GM21360 (cell line): ENCODE measurements around the gene B4GALT1.

Source experiments
- ATAC-seq: cut with Tn5 transposase; IDR thresholded peaks from one replicate; pipeline ENCODE4 v1.9.1; 2021; ENCODE audit warnings: mild to moderate bottlenecking, moderate library complexity; ENCODE audit not compliant: unreplicated experiment

The B4GALT1 gene, protein sequence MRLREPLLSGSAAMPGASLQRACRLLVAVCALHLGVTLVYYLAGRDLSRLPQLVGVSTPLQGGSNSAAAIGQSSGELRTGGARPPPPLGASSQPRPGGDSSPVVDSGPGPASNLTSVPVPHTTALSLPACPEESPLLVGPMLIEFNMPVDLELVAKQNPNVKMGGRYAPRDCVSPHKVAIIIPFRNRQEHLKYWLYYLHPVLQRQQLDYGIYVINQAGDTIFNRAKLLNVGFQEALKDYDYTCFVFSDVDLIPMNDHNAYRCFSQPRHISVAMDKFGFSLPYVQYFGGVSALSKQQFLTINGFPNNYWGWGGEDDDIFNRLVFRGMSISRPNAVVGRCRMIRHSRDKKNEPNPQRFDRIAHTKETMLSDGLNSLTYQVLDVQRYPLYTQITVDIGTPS

DNA sequence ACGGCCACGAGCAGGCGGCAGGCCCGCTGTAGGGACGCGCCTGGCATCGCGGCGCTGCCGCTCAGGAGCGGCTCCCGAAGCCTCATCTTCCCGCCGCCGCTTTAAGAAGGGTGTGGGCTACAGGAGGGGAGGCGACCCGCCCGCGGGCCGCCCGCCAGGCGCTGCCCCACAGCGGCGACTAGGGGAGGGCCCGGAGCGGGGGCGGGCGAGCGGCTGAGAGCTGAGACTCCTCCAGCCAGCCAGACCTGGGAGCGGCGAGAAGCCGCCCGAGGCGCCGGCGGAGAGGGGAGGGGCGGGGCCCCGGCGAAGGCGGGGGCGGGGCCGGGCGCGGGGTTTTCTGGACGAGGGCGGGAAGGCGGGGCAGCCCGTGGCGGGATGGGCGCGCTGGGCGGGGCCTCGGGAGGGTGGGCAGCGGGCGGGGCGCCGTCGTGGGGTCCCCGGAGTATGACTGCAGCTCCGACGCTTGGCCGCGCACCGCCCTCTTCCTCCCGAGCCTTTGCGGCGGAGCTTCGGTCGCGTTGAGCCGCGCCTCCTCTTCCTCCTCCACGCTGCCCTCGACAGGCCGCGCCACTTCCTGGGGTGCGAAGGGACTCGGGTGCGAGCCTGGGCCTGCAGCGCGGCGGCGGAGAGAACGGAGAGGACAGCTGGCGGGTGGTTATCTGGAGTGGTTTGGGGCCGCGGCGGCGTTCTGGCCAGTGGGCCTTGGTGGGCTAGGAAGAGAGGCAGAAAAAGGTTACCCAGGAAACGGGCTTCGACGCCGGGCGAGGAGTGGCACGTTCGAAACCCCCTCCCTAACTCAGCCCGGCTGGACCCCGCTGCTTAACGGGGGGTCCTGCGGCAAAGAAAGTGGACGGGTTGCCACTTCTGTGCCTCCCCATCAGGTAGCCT is at the start of gene B4GALT1:
Gene B4GALT1, minus strand, starts transcription at position 253 of the 888 bp plus-strand sequence. Its CDS starts 167 bp downstream, at position 86.
- ATAC-seq = peak; percentile 54

DNA sequence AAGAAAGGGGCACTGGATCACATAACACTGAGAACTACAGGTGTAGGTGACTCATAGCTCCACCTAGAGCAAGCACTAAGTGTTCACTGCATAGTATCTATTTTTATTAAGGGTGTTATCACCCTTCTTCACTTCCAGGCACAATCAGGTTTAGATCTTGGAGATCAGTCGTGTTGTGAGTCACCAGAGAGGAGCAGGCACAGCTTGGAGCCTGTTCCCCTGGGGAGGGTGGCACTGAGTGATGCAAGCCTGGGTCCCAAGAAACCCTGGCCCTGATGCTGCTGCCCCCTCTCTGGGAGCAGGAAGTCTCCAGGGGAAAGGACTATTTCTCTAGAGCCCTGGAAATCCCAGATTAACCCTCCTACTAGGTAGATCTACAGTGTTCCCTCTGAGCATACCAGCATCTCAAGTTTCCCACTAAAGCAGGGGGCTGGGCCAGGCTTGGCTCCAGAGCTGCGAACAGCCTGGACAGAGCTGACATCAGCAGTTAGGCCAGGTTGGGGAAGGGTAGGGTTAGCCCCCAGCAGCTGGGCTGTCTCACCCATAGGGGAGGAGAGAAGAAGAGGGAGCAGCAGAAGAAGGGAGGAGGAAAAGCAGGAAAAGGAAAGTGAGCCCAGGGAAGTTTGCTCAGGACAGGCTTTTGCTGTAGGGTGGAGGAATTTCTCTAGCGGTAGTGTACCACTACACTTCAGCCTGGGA is 44.7 kb upstream of the B4GALT1 start:
- ATAC-seq = no peak

DNA sequence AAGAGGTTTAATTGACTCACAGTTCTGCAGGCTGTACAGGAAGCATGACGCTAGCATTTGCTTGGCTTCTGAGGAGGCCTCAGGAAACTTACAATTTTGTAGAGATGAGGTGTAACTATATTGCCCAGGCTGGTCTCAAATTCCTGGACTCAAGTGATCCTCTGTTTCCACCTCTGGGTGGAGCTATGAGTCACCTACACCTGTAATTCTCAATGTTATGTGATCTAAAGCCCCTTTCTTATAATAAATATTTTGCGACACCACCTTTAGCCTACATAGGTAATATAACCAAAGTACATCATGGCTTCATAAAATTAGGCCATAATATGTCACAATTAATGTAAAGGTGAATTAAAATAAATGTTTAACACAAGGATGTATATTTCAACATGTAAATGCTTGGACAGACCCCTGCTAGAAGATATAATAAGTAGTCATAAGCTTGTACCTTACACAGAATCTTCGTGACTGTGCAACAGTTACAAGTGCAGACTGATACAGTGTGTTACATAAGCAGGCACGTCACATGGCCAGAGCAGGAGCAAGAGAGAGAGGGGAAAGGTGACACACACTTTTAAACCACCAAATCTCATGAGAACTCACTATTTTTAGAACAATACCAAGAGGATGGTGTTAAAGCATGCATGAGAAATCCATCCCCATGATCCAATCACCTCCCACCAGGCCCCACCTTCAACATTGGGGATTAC is 43.0 kb upstream of the B4GALT1 start:
- no peak for ATAC-seq

DNA sequence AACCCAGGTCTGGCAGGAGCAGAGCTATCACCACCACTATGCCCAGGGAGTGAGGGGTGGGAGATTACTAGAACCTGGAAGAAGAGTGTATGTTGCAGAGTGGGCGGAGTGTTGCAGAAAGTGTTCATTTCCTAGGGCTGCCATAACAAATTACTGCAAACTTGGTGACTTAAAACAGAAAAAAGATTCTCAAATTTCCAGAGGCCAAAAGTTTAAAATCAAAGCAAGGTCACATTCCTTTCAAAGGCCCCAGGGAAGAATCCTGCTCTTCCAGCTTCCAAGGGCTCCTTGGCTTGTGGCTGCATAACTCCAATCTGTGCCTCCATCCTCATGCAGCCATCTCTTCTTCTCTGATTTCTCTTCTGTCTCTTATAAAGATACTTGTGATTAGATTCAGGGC is 42.3 kb upstream of the B4GALT1 start:
- no peak for ATAC-seq

DNA sequence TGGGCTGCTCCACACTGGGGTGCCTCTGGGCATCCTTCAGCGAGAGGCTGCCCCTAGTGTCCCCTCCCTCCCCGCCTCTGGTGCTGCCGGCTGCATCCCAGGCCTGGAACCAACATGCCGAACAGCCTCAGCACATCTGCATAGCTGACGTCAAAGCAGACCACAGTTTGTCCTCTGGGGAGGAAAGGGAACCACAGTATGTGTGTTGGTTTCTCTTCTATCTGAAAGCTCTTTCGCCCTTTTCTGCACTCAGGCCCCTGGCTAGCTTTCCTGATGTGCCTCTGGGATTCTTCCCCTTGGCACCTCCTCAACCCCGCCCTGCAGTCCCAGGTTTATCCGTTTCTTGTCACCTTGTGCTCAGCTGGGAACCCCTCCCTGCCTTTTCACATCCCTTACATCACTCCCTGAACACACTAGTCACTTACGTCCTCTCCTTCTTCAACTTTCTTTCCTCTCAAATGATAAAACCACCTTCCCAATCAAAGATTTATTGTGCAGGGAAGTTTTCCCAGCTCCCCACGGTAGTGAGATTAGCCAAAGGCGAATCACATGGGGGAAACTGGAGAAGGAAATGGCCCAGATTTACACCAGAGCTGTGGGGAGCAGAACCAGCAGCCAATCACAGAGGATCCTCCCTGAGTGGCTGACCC is 35.5 kb upstream of the B4GALT1 start:
- ATAC-seq = peak; percentile 99

DNA sequence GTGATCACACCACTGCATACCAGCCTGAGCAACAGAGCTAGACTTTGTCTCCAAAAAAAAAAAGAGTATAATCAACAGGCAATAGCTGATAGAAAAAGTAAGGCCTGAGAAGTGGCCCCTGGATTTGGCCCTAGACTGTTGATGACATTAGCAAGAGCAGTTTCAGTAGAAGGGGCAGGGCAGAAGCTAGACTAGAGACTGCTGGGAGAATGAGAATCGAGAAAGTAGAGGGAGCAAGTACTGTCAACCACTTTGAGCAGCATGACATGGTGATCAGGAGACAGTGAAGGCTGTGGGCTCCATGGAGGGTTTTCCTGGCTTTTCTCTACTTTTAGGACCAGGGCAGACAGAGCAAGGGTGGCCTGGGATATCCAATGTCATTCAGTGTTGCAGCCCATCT is 34.9 kb upstream of the B4GALT1 start:
- peak; percentile 35 for ATAC-seq

DNA sequence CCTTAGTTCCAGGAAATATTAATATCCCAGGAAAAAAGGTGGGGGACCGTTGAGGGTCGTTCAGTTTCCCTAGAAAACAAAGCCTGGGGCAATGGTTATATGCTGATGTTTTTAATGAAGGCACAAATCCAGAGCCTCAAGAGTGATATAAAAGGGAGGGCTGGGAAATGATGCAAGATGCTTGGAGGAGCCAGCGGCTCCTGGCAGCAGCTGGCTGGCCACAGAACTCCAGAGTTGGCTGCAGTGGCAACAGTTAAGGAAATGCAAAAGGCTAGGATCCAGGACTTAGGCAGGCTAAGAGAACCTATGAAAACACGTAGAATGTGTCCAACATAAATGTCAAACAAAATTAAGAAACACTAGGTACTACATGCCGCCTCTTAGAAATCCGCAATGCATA is 31.0 kb upstream of the B4GALT1 start:
- ATAC-seq = no peak

DNA sequence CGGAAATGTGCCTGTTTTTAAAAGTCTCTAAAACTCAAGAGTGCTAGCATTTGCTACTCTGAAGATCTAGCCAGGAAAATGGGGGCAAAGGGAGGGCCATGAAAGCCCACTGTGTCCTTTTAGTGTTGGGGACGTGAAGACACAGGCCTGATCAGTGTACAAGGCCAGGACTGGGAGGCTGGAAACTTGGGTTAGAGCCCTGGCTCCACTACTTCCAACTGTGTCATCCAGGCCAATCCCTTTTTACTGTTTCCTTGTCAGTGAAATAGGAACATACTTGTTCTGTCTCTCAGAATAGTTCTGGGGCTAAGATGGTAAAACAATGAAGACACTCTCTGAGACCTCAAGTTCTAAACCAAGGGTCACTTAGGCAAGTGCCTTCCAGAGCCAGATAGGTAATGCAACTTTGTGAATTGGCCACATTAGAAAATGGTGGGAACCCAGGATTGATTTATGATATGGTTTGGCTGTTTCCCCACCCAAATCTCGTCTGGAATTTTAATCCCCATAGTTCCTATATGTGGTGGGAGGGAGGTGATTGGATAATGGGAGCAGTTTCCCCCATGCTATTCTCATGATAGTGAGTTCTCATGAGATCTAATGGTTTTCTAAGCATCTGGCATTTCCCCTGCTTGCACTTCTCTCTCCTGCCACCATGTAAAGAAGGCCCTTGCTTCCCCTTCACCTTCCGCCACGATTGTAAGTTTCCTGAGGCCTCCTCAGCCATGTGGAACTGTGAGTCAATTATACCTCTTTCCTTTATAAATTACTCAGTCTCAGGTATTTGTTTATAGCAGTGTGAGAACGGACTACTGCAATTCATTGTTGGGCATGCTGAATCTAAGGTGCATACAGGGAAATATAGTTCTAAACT is 30.4 kb upstream of the B4GALT1 start:
- ATAC-seq = no peak

DNA sequence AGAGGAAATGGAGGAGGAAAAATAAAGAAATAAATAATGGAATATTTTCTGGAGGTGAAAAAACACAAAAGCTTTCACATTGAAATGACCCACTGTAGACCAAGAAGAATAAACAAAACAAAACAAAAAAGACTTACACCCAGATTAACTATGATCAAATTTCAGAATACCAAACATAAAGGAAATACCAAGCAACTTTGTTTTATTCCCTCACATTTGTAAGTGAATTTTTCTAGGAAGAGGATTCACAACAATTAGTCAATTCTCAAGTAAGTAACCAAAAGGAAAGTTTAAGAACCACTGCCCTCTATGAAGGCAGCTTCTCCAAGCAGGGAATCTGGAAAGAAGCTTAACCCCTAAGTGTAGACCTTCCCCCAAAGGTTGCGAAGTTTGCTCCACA is 29.6 kb upstream of the B4GALT1 start:
- no peak for ATAC-seq

DNA sequence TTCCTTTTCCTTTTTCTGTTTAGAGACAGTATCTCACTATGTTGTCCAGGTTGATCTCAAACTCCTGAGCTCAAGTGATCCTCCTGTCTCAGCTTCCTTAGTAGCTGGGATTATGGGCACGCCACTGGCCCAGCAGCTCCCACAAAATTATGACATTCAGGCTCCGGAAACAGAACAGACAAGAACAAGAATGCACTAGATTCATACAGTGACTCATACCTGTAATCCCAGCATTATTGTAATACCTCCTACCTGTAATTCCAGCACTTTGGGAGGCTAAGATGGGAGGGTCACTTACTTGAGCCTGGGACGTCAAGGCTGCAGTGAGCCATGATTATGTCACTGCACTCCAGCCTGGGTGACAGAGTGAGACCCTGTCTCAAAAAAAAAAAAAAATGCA is 26.7 kb upstream of the B4GALT1 start:
- ATAC-seq = no peak

DNA sequence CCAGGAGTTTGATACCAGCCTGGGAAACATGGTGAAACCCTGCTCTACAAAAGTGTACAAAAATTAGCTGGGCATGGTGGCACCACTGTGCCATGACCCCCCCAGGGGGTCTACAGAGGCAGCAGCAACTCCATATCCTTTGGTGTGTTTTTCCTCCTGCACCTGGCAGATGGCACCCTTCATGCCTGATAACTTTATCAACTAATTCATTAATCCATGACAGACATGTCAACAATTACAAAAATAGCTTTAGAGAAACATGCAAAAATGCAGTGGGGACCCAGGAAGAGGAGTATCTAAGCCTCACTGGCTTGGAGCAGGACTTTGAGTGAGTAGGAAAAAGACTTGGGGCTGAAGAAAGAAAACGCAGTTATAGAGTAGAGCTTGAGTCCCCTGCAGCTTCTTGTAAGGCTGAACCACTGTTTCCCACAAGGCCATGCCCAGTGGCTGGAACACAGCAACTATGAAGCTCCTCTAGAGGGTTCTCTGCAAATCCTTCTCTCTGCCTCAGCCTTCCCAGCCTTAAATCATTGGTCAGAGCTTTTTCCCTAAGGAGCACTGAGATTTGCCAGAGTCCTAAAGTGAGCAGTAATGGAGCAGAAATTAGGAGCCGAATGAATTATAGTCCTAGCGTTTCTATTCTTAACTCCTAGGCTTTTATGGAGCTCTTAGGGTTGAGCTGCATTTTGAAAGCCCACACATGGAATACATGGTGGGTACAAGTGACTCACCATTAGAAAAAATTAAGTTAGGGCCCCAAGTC is 25.5 kb upstream of the B4GALT1 start:
- ATAC-seq = no peak

DNA sequence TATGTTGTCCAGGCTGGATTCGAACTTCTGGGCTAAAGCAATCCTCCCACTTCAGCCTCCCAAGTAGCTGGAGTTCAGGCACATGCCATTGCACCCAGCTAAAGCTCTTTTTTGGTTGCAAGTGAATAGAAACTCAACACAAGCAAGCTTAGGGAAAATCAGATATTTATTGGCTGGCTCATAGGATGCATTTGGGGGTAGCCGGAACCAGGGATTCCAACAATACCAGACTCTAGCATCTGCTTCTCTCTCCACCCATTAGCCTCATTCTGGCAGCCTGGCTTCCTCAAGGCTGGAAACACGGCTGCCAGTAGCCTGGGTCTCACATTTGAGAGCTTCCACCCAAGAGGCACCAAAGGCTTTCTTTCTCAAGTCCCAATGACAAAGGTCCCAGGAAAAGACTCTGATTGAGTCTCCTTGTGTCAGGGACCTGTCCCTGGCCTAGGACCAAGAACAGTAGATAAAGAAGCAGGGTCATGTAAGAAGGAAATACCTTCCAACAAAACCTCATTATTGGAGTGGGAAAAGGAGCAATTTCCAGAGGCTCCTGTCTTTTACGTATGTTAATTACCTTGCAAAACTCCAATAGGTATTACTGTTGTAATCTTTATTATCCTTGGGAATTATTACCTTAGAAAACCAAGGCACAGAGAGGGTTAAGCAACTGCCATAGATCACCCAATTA is 23.0 kb upstream of the B4GALT1 start:
- ATAC-seq = no peak

DNA sequence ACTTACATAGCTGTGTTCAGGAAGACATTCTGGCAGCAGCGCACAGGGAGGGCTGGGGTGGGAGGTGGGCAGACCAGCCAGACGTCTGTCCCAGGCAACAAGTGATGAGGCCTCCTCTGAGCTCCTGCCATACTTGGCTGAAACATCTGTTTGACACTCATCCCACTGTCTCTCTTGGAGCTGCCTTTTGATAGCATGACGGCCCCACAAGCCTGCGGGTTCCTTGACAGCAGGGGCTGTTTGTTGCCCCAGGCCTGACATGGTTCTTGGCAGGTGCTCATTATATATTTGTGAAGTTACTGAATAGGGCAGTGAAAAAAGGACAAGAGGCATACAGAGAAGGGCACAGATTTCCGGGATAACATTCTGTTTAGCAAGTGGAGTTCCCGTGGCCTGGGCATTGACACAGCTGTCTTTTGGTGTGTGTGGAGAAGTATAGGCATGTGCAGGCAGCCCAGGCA is 22.2 kb upstream of the B4GALT1 start:
- no peak for ATAC-seq

DNA sequence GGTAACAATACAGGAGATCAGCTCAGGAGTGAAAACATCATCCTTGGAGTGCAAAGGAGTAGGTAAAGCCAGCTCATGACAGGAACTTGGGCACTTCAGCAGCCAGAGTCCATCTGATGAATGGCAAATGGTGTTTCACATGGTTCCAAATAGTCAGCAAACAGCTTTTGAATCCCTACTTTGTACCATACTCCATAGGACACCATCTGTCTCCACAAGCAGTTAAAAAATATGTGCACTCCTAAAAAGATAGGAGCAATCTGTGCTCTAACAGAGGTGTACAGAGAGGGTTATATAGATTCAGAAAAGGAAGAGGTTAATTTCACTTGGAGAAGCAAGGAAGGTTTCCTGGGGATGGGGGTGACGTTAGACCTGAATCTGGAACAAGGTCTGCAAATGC is 21.6 kb upstream of the B4GALT1 start:
- no peak for ATAC-seq

DNA sequence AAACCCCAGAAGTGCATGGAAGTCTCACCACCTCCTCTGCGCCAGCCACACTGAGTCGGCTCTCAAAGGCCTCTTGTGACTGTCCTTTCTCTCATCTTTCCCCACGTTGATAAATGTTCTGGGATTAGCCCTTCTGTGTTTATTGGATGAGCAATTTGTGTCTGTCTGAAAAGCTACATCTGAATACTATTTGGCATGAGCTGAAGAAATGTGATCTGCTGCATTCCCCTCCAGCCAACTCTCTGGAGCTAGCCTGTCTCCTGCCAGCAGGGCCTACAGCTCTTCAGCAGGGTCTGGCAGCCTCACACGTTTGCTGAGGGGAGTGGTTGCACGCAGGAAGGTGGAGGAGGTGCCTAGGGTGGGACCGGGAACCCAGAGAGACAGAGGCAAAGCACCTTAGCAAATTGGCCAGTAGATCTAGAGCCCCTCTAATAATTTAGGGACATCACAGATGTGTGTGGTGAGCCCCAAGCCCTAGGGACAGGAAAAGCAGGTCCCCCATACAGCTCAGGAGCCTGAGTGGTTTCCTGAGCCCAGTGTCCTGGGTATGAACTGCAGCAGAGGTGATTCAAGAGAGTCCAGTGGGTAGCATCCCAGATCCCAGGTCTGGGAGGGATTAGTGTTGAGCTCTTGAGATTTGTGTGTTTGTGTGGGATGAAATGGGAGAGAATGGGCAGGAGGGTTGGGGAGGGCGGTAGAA is 20.5 kb upstream of the B4GALT1 start:
- no peak for ATAC-seq

DNA sequence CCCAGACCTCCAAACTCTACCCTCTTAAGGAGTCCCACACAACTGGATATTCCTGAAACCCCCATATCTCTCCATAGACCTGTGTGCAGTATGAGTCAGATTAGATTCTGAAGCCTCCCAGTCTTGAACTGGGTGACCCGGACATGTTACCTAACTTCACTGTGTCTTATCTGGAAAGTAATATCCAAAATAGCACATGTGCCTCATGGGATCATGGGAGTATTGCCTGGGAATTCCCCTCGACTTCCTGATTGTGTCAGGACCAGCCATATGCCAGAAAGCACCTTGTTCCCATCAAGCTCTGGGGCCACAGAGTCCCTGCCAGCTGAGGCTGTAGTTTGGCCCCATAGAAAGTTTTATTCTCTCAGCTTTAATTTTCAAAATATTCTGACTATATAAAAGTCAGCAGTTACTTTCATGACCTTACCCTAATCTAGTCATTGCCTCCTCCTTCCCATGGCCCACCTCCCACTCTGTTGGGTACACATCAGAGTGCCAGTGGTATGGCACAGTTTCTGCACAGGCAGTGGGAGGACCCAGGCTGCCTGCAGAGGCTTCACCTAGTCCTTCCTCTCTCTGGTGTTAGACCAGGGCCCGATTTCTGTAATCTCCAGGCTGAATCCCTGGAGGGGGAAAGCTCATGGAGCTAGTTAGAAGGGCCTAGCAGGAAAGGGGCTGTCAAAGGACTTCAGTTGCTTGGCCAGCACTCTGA is 19.5 kb upstream of the B4GALT1 start:
- ATAC-seq = no peak

DNA sequence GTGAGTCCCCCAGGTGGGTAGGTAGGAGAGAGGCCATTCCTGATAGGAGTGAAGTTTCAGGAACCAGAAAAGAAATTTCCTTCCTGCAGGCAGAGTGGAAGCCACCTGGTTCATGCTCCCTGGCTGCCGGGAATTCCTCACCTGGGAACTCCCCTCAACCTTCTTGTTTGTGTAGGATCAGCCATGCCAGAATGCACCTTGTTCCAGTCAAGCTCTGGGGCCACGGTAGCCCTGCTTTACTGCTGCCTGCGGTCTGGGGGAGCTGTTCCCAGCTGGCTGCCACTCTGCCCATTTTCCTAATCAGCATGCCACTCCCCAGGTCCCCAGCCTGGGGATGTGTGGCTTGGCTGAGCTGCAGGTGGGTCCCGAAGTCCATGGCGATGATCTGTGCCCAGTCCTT is 18.7 kb upstream of the B4GALT1 start:
- ATAC-seq = no peak
